A549 (cell line): ENCODE measurements around the gene CHPT1.

Source experiments
- CTCF ChIP-seq: fragments of >200 bp; sonication (Bioruptor Twin); formaldehyde crosslinking; IDR thresholded peaks from 3 replicates; pipeline ENCODE4 v1.5.1; 2016
- ESRRA ChIP-seq: fragments of 150-350 bp; IDR thresholded peaks from 2 replicates; pipeline ENCODE4 v1.6.1; 2014; ENCODE audit warnings: mild to moderate bottlenecking, low read length, borderline replicate concordance
- HMGXB4 ChIP-seq: fragments of 250-450 bp; sonication (Bioruptor Pico); IDR thresholded peaks from 2 replicates; pipeline ENCODE4 v1.5.0; 2021; ENCODE audit warnings: mild to moderate bottlenecking, moderate library complexity, borderline replicate concordance
- JUNB ChIP-seq: fragments of >200 bp; sonication (Bioruptor Twin); formaldehyde crosslinking; IDR thresholded peaks from 2 replicates; pipeline ENCODE4 v1.6.1; 2016
- NPAS2 ChIP-seq: fragments of 250-450 bp; sonication (Bioruptor Pico); IDR thresholded peaks from 2 replicates; pipeline ENCODE4 v1.8.0; 2022; ENCODE audit warnings: mild to moderate bottlenecking, moderate library complexity, borderline replicate concordance
- POLR2A ChIP-seq: IDR thresholded peaks from 2 replicates; pipeline ENCODE4 v1.6.1; 2012; ENCODE audit warnings: mild to moderate bottlenecking, low read length
- TP53 ChIP-seq: fragments of 250-450 bp; sonication (Bioruptor Pico); IDR thresholded peaks from 2 replicates; pipeline ENCODE4 v1.5.0; 2021; ENCODE audit warnings: mild to moderate bottlenecking, moderate library complexity

GRCh38 chr12:101727098-101727497 lies 29.7 kb downstream of the CHPT1 start:
- TF ChIP-seq POLR2A, result no peak
- no peak for TF ChIP-seq TP53 (CRISPR knock-in tag)
- TF ChIP-seq NPAS2 (CRISPR knock-in tag), result no peak
- TF ChIP-seq HMGXB4 (CRISPR knock-in tag), result no peak
- TF ChIP-seq CTCF, result no peak
- no peak for TF ChIP-seq ESRRA
- TF ChIP-seq JUNB, result no peak
